ENCODE results near the gene CEP192.
A peak's percentile ranks its signal among the peaks of the same experiment; 100 is the strongest.

The CEP192 gene

GRCh38 chr18:13003466-13003896, 12.3 kb downstream of the CEP192 start:
- Histone ChIP-seq H3K79me1 (ENCODE audit: low read length) (peaks cover 23% of the 10 kb centered on the region), H3K4ac (ENCODE audit: low read depth, low read length) (no peak overlapping the region), H3K23ac (ENCODE audit: low read length) (no peak overlapping the region), H2AK5ac (ENCODE audit: low read length) (peak overlapping the region; percentile 51), H3K9ac (ENCODE audit: low read length) (no peak overlapping the region), H3K56ac (ENCODE audit: low read length) (peak overlapping the region; percentile 42), H3K27ac (ENCODE audit: low read depth, low read length) (no peak overlapping the region), H3K36me3 (ENCODE audit: control insufficient read depth, insufficient read depth, low read length) (no peaks in the 10 kb centered on the region), H3K4me3 (ENCODE audit: low read length) (no peak overlapping the region), H3K4me2 (ENCODE audit: low read length) (no peak overlapping the region), H4K8ac (ENCODE audit: low read depth, low read length) (no peak overlapping the region), H3K18ac (ENCODE audit: low read length) (no peak overlapping the region), H2BK15ac (replicated peaks; ENCODE audit: low read depth) (no peak overlapping the region), H2BK5ac (ENCODE audit: low read length) (no peak overlapping the region), H3K4me1 (ENCODE audit: control insufficient read depth, low read depth, low read length) (no peaks in the 10 kb centered on the region), H3K79me2 (ENCODE audit: control insufficient read depth, insufficient read depth, low read length) (peaks cover 3% of the 10 kb centered on the region), H2BK120ac (ENCODE audit: low read depth, low read length) (no peak overlapping the region), H4K5ac (ENCODE audit: low read length) (no peak overlapping the region), H3K27me3 (ENCODE audit: insufficient read depth, low read length, poor library complexity) (no peaks in the 10 kb centered on the region)
- peak; percentile 98 for DNase-seq
- WGBS (ENCODE audit: extremely low coverage, insufficient coverage, low lambda C conversion rate), result no CpG with 5 or more reads among the region's 7 CpGs

GRCh38 chr18:13004396-13004795, 13.2 kb downstream of the CEP192 start:
- DNase-seq, result no peak
- no peak overlapping the region for H3K4ac ChIP-seq (ENCODE audit: low read depth, low read length)
- no peak overlapping the region for H3K23ac ChIP-seq (ENCODE audit: low read length)
- no peak overlapping the region for H4K8ac ChIP-seq (ENCODE audit: low read depth, low read length)
- peaks cover 3% of the 10 kb centered on the region for H3K79me2 ChIP-seq (ENCODE audit: control insufficient read depth, insufficient read depth, low read length)
- no peak overlapping the region for H4K5ac ChIP-seq (ENCODE audit: low read length)
- no peak overlapping the region for H3K27ac ChIP-seq (ENCODE audit: low read depth, low read length)
- H3K4me1 ChIP-seq (ENCODE audit: control insufficient read depth, low read depth, low read length), result no peaks in the 10 kb centered on the region
- no peak overlapping the region for H3K9ac ChIP-seq (ENCODE audit: low read length)
- H2BK15ac ChIP-seq (replicated peaks; ENCODE audit: low read depth), result no peak overlapping the region
- H2BK5ac ChIP-seq (ENCODE audit: low read length), result no peak overlapping the region
- H3K56ac ChIP-seq (ENCODE audit: low read length), result no peak overlapping the region
- 100% methylated on average over 1 of the region's 8 CpGs for WGBS (ENCODE audit: extremely low coverage, insufficient coverage, low lambda C conversion rate)
- H3K18ac ChIP-seq (ENCODE audit: low read length), result no peak overlapping the region
- H3K79me1 ChIP-seq (ENCODE audit: low read length), result peaks cover 23% of the 10 kb centered on the region
- no peak overlapping the region for H3K4me3 ChIP-seq (ENCODE audit: low read length)
- no peak overlapping the region for H2BK120ac ChIP-seq (ENCODE audit: low read depth, low read length)
- H3K27me3 ChIP-seq (ENCODE audit: insufficient read depth, low read length, poor library complexity), result no peaks in the 10 kb centered on the region
- no peak overlapping the region for H3K4me2 ChIP-seq (ENCODE audit: low read length)
- no peak overlapping the region for H2AK5ac ChIP-seq (ENCODE audit: low read length)
- no peaks in the 10 kb centered on the region for H3K36me3 ChIP-seq (ENCODE audit: control insufficient read depth, insufficient read depth, low read length)

GRCh38 chr18:13005289-13005688, 14.1 kb downstream of the CEP192 start:
- Histone ChIP-seq H2BK5ac (ENCODE audit: low read length) (no peak overlapping the region), H3K79me1 (ENCODE audit: low read length) (peaks cover 23% of the 10 kb centered on the region), H3K23ac (ENCODE audit: low read length) (no peak overlapping the region), H3K56ac (ENCODE audit: low read length) (no peak overlapping the region), H3K4me3 (ENCODE audit: low read length) (no peak overlapping the region), H4K8ac (ENCODE audit: low read depth, low read length) (no peak overlapping the region), H3K4me1 (ENCODE audit: control insufficient read depth, low read depth, low read length) (no peaks in the 10 kb centered on the region), H3K27me3 (ENCODE audit: insufficient read depth, low read length, poor library complexity) (no peaks in the 10 kb centered on the region), H3K27ac (ENCODE audit: low read depth, low read length) (no peak overlapping the region), H3K18ac (ENCODE audit: low read length) (no peak overlapping the region), H4K5ac (ENCODE audit: low read length) (no peak overlapping the region), H3K36me3 (ENCODE audit: control insufficient read depth, insufficient read depth, low read length) (no peaks in the 10 kb centered on the region), H2AK5ac (ENCODE audit: low read length) (no peak overlapping the region), H2BK15ac (replicated peaks; ENCODE audit: low read depth) (no peak overlapping the region), H2BK120ac (ENCODE audit: low read depth, low read length) (no peak overlapping the region), H3K9ac (ENCODE audit: low read length) (no peak overlapping the region), H3K4me2 (ENCODE audit: low read length) (no peak overlapping the region), H3K79me2 (ENCODE audit: control insufficient read depth, insufficient read depth, low read length) (peaks cover 3% of the 10 kb centered on the region), H3K4ac (ENCODE audit: low read depth, low read length) (no peak overlapping the region)
- DNase-seq, result no peak
- WGBS (ENCODE audit: extremely low coverage, insufficient coverage, low lambda C conversion rate), result no CpG with 5 or more reads among the region's 1 CpG

- H3K36me3 ChIP-seq (ENCODE audit: control insufficient read depth, insufficient read depth, low read length), result no peaks in the 10 kb centered on the region
Observed at GRCh38 chr18:13006531-13007247, 15.5 kb downstream of the CEP192 start.

GRCh38 chr18:13007248-13007560, 16.0 kb downstream of the CEP192 start:
- Histone ChIP-seq H3K79me1 (ENCODE audit: low read length) (peaks cover 23% of the 10 kb centered on the region), H3K27ac (ENCODE audit: low read depth, low read length) (no peak overlapping the region), H4K8ac (ENCODE audit: low read depth, low read length) (no peak overlapping the region), H3K36me3 (ENCODE audit: control insufficient read depth, insufficient read depth, low read length) (no peaks in the 10 kb centered on the region), H3K4me3 (ENCODE audit: low read length) (no peak overlapping the region), H2AK5ac (ENCODE audit: low read length) (no peak overlapping the region), H2BK5ac (ENCODE audit: low read length) (no peak overlapping the region), H3K27me3 (ENCODE audit: insufficient read depth, low read length, poor library complexity) (no peaks in the 10 kb centered on the region), H3K23ac (ENCODE audit: low read length) (no peak overlapping the region), H3K4ac (ENCODE audit: low read depth, low read length) (no peak overlapping the region), H2BK15ac (replicated peaks; ENCODE audit: low read depth) (no peak overlapping the region), H3K79me2 (ENCODE audit: control insufficient read depth, insufficient read depth, low read length) (peaks cover 3% of the 10 kb centered on the region), H2BK120ac (ENCODE audit: low read depth, low read length) (no peak overlapping the region), H3K18ac (ENCODE audit: low read length) (no peak overlapping the region), H4K5ac (ENCODE audit: low read length) (no peak overlapping the region), H3K9ac (ENCODE audit: low read length) (no peak overlapping the region), H3K56ac (ENCODE audit: low read length) (no peak overlapping the region), H3K4me2 (ENCODE audit: low read length) (no peak overlapping the region), H3K4me1 (ENCODE audit: control insufficient read depth, low read depth, low read length) (no peaks in the 10 kb centered on the region)
- no peak for DNase-seq
- WGBS (ENCODE audit: extremely low coverage, insufficient coverage, low lambda C conversion rate), result no CpG with 5 or more reads among the region's 2 CpGs

More at GRCh38 chr18:13006531-13007247, 15.5 kb downstream of the CEP192 start:
- no peak overlapping the region for H2BK15ac ChIP-seq (replicated peaks; ENCODE audit: low read depth)
- H3K18ac ChIP-seq (ENCODE audit: low read length), result no peak overlapping the region
- no peaks in the 10 kb centered on the region for H3K4me1 ChIP-seq (ENCODE audit: control insufficient read depth, low read depth, low read length)
- H4K8ac ChIP-seq (ENCODE audit: low read depth, low read length), result no peak overlapping the region
- H3K23ac ChIP-seq (ENCODE audit: low read length), result no peak overlapping the region
- H3K79me1 ChIP-seq (ENCODE audit: low read length), result peaks cover 23% of the 10 kb centered on the region
- H2AK5ac ChIP-seq (ENCODE audit: low read length), result no peak overlapping the region
- no peak overlapping the region for H2BK5ac ChIP-seq (ENCODE audit: low read length)
- no peak overlapping the region for H4K5ac ChIP-seq (ENCODE audit: low read length)
- no peak overlapping the region for H2BK120ac ChIP-seq (ENCODE audit: low read depth, low read length)
- H3K27ac ChIP-seq (ENCODE audit: low read depth, low read length), result no peak overlapping the region
- no peak overlapping the region for H3K4me3 ChIP-seq (ENCODE audit: low read length)
- H3K9ac ChIP-seq (ENCODE audit: low read length), result no peak overlapping the region
- H3K4ac ChIP-seq (ENCODE audit: low read depth, low read length), result no peak overlapping the region
- peaks cover 3% of the 10 kb centered on the region for H3K79me2 ChIP-seq (ENCODE audit: control insufficient read depth, insufficient read depth, low read length)
- no CpG with 5 or more reads among the region's 12 CpGs for WGBS (ENCODE audit: extremely low coverage, insufficient coverage, low lambda C conversion rate)
- no peak for DNase-seq
- no peak overlapping the region for H3K56ac ChIP-seq (ENCODE audit: low read length)
- H3K27me3 ChIP-seq (ENCODE audit: insufficient read depth, low read length, poor library complexity), result no peaks in the 10 kb centered on the region
- no peak overlapping the region for H3K4me2 ChIP-seq (ENCODE audit: low read length)

- no peak overlapping the region for H2BK5ac ChIP-seq (ENCODE audit: low read length)
- H4K5ac ChIP-seq (ENCODE audit: low read length), result no peak overlapping the region
- peaks cover 4% of the 10 kb centered on the region for H3K79me1 ChIP-seq (ENCODE audit: low read length)
- no peak overlapping the region for H3K4ac ChIP-seq (ENCODE audit: low read depth, low read length)
- peaks cover 3% of the 10 kb centered on the region for H3K36me3 ChIP-seq (ENCODE audit: control insufficient read depth, insufficient read depth, low read length)
- no peaks in the 10 kb centered on the region for H3K4me1 ChIP-seq (ENCODE audit: control insufficient read depth, low read depth, low read length)
- H3K56ac ChIP-seq (ENCODE audit: low read length), result no peak overlapping the region
- WGBS (ENCODE audit: extremely low coverage, insufficient coverage, low lambda C conversion rate), result no CpG with 5 or more reads among the region's 5 CpGs
- no peak for DNase-seq
- no peaks in the 10 kb centered on the region for H3K27me3 ChIP-seq (ENCODE audit: insufficient read depth, low read length, poor library complexity)
- H2BK120ac ChIP-seq (ENCODE audit: low read depth, low read length), result no peak overlapping the region
- H3K9ac ChIP-seq (ENCODE audit: low read length), result no peak overlapping the region
- H3K79me2 ChIP-seq (ENCODE audit: control insufficient read depth, insufficient read depth, low read length), result no peaks in the 10 kb centered on the region
- no peak overlapping the region for H4K8ac ChIP-seq (ENCODE audit: low read depth, low read length)
- H2AK5ac ChIP-seq (ENCODE audit: low read length), result no peak overlapping the region
- H3K18ac ChIP-seq (ENCODE audit: low read length), result no peak overlapping the region
- H3K4me3 ChIP-seq (ENCODE audit: low read length), result no peak overlapping the region
- H3K23ac ChIP-seq (ENCODE audit: low read length), result no peak overlapping the region
- no peak overlapping the region for H3K27ac ChIP-seq (ENCODE audit: low read depth, low read length)
- H3K4me2 ChIP-seq (ENCODE audit: low read length), result no peak overlapping the region
- no peak overlapping the region for H2BK15ac ChIP-seq (replicated peaks; ENCODE audit: low read depth)
Observed at GRCh38 chr18:13011719-13012118, 20.6 kb downstream of the CEP192 start.
